Transverse colon (tissue), 4 donors: ENCODE results near the gene ACTG1. TPM values are rescaled to one million over a fixed set of nuclear protein-coding genes. Genes with fewer than 3 reads are reported as not detected.

Source experiments
- DNase-seq: peaks from one replicate; pipeline ENCODE4 v3.0.0-alpha.2; 2019
- H3K27ac ChIP-seq, 4 donors: fragments of 200-600 bp; sonication (generic); 2 replicates each; pipeline ENCODE4 v1.5.1; 2016 to 2018; ENCODE audit warnings: inconsistent platforms in 4 of 4
- H3K27me3 ChIP-seq: fragments of 200-600 bp; sonication (generic); 2 replicates; pipeline ENCODE4 v1.5.1; 2017; ENCODE audit warnings: inconsistent platforms
- H3K36me3 ChIP-seq, 4 donors: fragments of 200-600 bp; sonication (generic); 2 replicates each; pipeline ENCODE4 v1.5.1; 2017 to 2019; ENCODE audit warnings: inconsistent platforms in 4 of 4
- H3K4me1 ChIP-seq, 4 donors: fragments of 200-600 bp; sonication (generic); 2 replicates each; pipeline ENCODE4 v1.5.1; 2017 to 2020; ENCODE audit warnings: inconsistent platforms in 4 of 4
- H3K4me3 ChIP-seq, 4 donors: fragments of 200-600 bp; sonication (generic); 1 replicate in 1 of 4; 2 replicates in 3 of 4; pipeline versions ENCODE4 v1.5.1 to v1.6.1; 2017 to 2019; ENCODE audit warnings: inconsistent platforms in 4 of 4
- H3K9me3 ChIP-seq, 2 donors: fragments of 200-600 bp; sonication (generic); 2 replicates each; pipeline ENCODE4 v1.5.1; 2017 to 2019; ENCODE audit warnings: inconsistent platforms in 2 of 2
- CTCF ChIP-seq, 5 experiments: fragments of 200-600 bp in 3 of 5; fragments of 450-650 bp in 2 of 5; sonication (generic) in 3 of 5; IDR thresholded peaks; 1 replicate in 2 of 5; 2 replicates in 3 of 5; pipeline ENCODE4 v1.5.1; 2016 to 2017; ENCODE audit warnings: antibody characterized with exemption in 5 of 5, inconsistent platforms in 3 of 5, mild to moderate bottlenecking in 2 of 5, moderate library complexity in 1 of 5
- EP300 ChIP-seq: sonication (generic); formaldehyde crosslinking; IDR thresholded peaks from one replicate; pipeline ENCODE4 v1.6.1; 2017; ENCODE audit warnings: antibody characterized with exemption, low read depth
- POLR2A ChIP-seq: fragments of 450-650 bp; IDR thresholded peaks from one replicate; pipeline ENCODE4 v1.6.1; 2016; ENCODE audit warnings: antibody characterized with exemption, mild to moderate bottlenecking, moderate library complexity
- POLR2AphosphoS5 ChIP-seq, 3 donors: sonication (generic); formaldehyde crosslinking; IDR thresholded peaks; one replicate each; pipeline ENCODE4 v1.6.1; 2016; ENCODE audit warnings: antibody characterized with exemption in 3 of 3
- WGBS, 2 donors: methylation state at CpG; one replicate each; pipeline ENCODE4 v1.1.5; 2018; ENCODE audit warnings: low coverage in 1 of 2; 5-methylcytosine and 5-hydroxymethylcytosine counted together
- in situ Hi-C, 4 donors: fragments of 200-750 bp; cut with MboI; loops; one replicate each; pipeline versions ENCODE4 v1.15.0 to v1.15.1; 2017; ENCODE audit warnings: low sequenced_read_pairs in 3 of 4, low pct_ligation_motif_present in 1 of 4, low pct_unique_long_range_greater_than_20kb in 1 of 4
- intact Hi-C: fragments of 100-400 bp; cut with DNase I; formaldehyde crosslinking; loops from one replicate; pipeline ENCODE4 v1.15.1; 2023; ENCODE audit warnings: low total_unique reads
- total RNA-seq, 4 donors: library from RNA; depleted of rRNA; stranded (reverse); fragments of >200 nt; gene quantifications; one replicate each; pipeline ENCODE4 v1.1.0, GENCODE V29; 2016

The ACTG1 gene
- total RNA-seq, 4 donors from 2014 or later, result 2,099 to 4,882 (median 4,009) TPM

DNA sequence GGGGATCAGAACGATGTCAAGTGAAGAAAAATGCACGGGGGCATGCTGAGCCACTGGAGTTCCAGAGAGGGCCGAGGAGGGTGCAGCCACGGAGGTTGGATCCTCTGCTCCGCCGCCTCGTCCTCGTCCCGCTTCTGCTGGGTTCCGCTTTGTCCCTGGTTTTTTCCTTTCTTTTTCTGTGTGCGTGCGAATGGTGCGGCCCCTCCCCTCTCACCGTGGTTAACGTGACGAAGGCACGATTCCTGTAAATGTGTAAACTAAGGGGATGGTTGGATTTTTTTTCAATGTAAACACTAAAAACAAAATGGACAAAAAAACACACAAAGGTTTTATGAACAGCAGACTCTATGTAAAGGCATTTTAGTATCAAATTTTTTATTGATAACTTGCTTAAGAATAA, 46.7 kb downstream of the ACTG1 start:
- Histone ChIP-seq H3K27me3 (no peaks in the 10 kb centered on the region), H3K4me1 (no peaks in the 10 kb centered on the region), H3K27ac (no peak overlapping the region), H3K36me3 (no peaks in the 10 kb centered on the region), H3K4me3 (no peak overlapping the region), H3K9me3 (no peaks in the 10 kb centered on the region)
- intact Hi-C loops (no loop called here), in situ Hi-C loops (no loop called here)
- 85 to 88% methylated on average over 6 to 17 of the region's 17 CpGs for WGBS, 2 donors
- TF ChIP-seq POLR2A, result no peak
- no peak for TF ChIP-seq CTCF (IDR thresholded peaks at IDR 0.05)
- no peak for TF ChIP-seq POLR2AphosphoS5 (IDR thresholded peaks at IDR 0.05)
- TF ChIP-seq EP300, result no peak
- DNase-seq, result no peak

GRCh38 chr17:81464586-81464985, 48.0 kb downstream of the ACTG1 start:
- H3K4me3 ChIP-seq, result no peak overlapping the region
- intact Hi-C loops, result no loop called here
- H3K27ac ChIP-seq, result no peak overlapping the region
- TF ChIP-seq POLR2A (no peak), CTCF (IDR thresholded peaks at IDR 0.05) (no peak), EP300 (no peak), POLR2AphosphoS5 (IDR thresholded peaks at IDR 0.05) (no peak)
- in situ Hi-C loops, result no loop called here
- H3K36me3 ChIP-seq, result no peaks in the 10 kb centered on the region
- H3K9me3 ChIP-seq, result no peaks in the 10 kb centered on the region
- no peaks in the 10 kb centered on the region for H3K4me1 ChIP-seq
- no peaks in the 10 kb centered on the region for H3K27me3 ChIP-seq
- no peak for DNase-seq
- WGBS, 2 donors, result 39 to 60% methylated on average over 3 to 9 of the region's 9 CpGs

- no peak for DNase-seq
- intact Hi-C loops, result no loop called here
- TF ChIP-seq CTCF (IDR thresholded peaks at IDR 0.05), result no peak
- no peak for TF ChIP-seq EP300
- no peak for TF ChIP-seq POLR2AphosphoS5 (IDR thresholded peaks at IDR 0.05)
- TF ChIP-seq POLR2A, result no peak
- H3K4me3 ChIP-seq, result no peak overlapping the region
- H3K27ac ChIP-seq, result no peak overlapping the region
- no peaks in the 10 kb centered on the region for H3K4me1 ChIP-seq
- H3K36me3 ChIP-seq, result no peaks in the 10 kb centered on the region
- no peaks in the 10 kb centered on the region for H3K27me3 ChIP-seq
- WGBS, 2 donors, result 94% methylated on average over 32 of the region's 32 CpGs; no CpG with 5 or more reads in 1 of the 2 donors
- no peaks in the 10 kb centered on the region for H3K9me3 ChIP-seq
- in situ Hi-C loops, result no loop called here
Observed at GRCh38 chr17:81463506-81463905, 49.1 kb downstream of the ACTG1 start.

DNA sequence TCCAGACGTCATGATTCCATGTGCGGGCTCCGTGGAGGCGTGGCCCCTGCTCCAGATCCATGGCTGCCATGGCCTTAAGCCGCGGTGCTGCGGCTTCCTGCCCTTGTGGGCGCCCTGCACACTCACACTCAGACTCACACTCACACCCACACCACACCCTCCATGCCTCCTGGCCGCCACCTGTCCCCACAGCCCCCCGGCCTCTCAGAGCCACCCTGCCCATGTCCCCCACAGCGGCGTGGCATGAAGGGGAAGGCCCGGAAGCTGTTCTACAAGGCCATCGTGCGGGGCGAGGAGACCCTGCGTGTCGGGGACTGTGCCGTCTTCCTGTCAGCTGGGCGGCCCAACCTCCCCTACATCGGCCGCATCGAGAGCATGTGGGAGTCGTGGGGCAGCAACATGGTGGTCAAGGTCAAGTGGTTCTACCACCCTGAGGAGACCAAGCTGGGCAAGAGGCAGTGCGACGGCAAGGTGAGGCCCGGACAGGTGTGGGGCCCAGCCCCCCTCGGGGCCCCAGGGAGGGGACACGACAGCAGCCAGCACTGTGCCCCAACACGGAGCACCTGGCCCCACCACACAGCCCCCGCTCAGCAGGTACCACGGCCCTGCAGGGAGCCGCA, 50.0 kb downstream of the ACTG1 start:
- H3K27ac ChIP-seq, result no peak overlapping the region
- WGBS, 2 donors, result 93% methylated on average over 32 of the region's 33 CpGs; no CpG with 5 or more reads in 1 of the 2 donors
- no peak for DNase-seq
- TF ChIP-seq POLR2A, result no peak
- no peak for TF ChIP-seq CTCF (IDR thresholded peaks at IDR 0.05)
- TF ChIP-seq EP300, result no peak
- no peak for TF ChIP-seq POLR2AphosphoS5 (IDR thresholded peaks at IDR 0.05)
- H3K4me1 ChIP-seq, result no peaks in the 10 kb centered on the region
- H3K9me3 ChIP-seq, result no peaks in the 10 kb centered on the region
- in situ Hi-C loops (no loop called here), intact Hi-C loops (no loop called here)
- no peak overlapping the region for H3K4me3 ChIP-seq
- no peaks in the 10 kb centered on the region for H3K27me3 ChIP-seq
- no peaks in the 10 kb centered on the region for H3K36me3 ChIP-seq
